Measurements from ENCODE around the gene KCNJ14.
A peak's percentile ranks its signal among the peaks of the same experiment; 100 is the strongest.

KCNJ14 gene

DNA sequence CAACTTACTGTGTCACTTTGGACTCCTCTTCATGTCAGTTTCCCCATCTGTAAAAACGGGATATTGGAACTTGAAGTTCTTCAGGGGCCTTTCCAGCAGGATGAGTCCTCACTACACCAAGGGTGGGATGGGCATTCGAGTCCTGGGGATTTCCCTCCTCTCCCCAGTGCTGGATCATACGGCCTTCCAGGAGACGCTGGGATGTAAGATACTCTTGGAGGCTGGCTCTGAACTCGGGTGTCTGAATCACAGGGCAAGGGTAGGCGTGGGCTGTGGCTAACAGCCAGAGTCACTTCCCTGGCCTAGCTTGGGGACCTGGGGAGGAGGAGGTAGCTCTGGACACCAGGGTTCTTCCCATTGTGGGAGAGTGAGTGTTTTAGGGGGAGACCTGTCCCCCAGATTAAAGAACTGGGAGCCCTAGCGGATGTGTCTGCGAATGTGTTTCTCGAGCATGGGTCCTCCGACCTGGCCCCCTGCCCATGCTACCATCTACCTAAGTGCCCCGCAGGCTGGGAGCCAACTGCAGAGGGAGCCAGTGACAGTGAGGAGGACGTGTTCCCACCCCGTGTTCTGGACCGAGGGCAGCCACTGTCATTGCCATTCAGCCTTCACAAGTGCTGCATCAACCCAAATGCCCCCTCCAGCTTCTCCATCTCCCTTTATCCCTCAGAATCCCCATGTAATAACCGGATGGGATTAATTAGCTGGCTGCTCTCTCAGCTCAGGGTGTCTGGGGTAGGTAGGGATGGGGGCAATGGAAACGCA, 11.4 kb downstream of the KCNJ14 start:
- ATAC-seq: no peak
- TF ChIP-seq ZFP30 (CRISPR knock-in tag; IDR thresholded peaks at IDR 0.05): no peak
- TF ChIP-seq TCF4 (CRISPR knock-in tag; IDR thresholded peaks at IDR 0.05; ENCODE audit: borderline replicate concordance): no peak
- no peak for TF ChIP-seq PPARA (CRISPR knock-in tag; IDR thresholded peaks at IDR 0.05; ENCODE audit: borderline replicate concordance)
- no peak for TF ChIP-seq TSHZ2 (CRISPR knock-in tag; IDR thresholded peaks at IDR 0.05)
- TF ChIP-seq ZC3H10 (CRISPR knock-in tag; IDR thresholded peaks at IDR 0.05): no peak
- TF ChIP-seq, protein P1, sequence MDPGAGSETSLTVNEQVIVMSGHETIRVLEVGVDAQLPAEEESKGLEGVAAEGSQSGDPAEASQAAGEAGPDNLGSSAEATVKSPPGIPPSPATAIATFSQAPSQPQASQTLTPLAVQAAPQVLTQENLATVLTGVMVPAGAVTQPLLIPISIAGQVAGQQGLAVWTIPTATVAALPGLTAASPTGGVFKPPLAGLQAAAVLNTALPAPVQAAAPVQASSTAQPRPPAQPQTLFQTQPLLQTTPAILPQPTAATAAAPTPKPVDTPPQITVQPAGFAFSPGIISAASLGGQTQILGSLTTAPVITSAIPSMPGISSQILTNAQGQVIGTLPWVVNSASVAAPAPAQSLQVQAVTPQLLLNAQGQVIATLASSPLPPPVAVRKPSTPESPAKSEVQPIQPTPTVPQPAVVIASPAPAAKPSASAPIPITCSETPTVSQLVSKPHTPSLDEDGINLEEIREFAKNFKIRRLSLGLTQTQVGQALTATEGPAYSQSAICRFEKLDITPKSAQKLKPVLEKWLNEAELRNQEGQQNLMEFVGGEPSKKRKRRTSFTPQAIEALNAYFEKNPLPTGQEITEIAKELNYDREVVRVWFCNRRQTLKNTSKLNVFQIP (CRISPR knock-in tag; IDR thresholded peaks at IDR 0.05; ENCODE audit: borderline replicate concordance, low read depth): no peak
- no peak for TF ChIP-seq ZNF8 (CRISPR knock-in tag; IDR thresholded peaks at IDR 0.05)
- no peak for TF ChIP-seq OSR1 (CRISPR knock-in tag; IDR thresholded peaks at IDR 0.05)
- TF ChIP-seq GLIS3 (CRISPR knock-in tag; IDR thresholded peaks at IDR 0.05): no peak
- no peak for TF ChIP-seq SNAI2 (CRISPR knock-in tag; IDR thresholded peaks at IDR 0.05)
- no peak for TF ChIP-seq ESRRG (CRISPR knock-in tag; IDR thresholded peaks at IDR 0.05)
- TF ChIP-seq ZNF70 (CRISPR knock-in tag; IDR thresholded peaks at IDR 0.05): no peak
- no peak for TF ChIP-seq CREB5 (CRISPR knock-in tag; IDR thresholded peaks at IDR 0.05; ENCODE audit: low read depth)
- TF ChIP-seq BACH2 (CRISPR knock-in tag; IDR thresholded peaks at IDR 0.05; ENCODE audit: borderline replicate concordance): no peak
- TF ChIP-seq PATZ1 (CRISPR knock-in tag; IDR thresholded peaks at IDR 0.05; ENCODE audit: borderline replicate concordance): no peak

GRCh38 chr19:48468772-48469288, 13.5 kb downstream of the KCNJ14 start:
- TF ChIP-seq RARB (CRISPR knock-in tag; IDR thresholded peaks at IDR 0.05) (no peak), ESRRG (CRISPR knock-in tag; IDR thresholded peaks at IDR 0.05) (no peak), PPARA (CRISPR knock-in tag; IDR thresholded peaks at IDR 0.05; ENCODE audit: borderline replicate concordance) (no peak), CSDC2 (CRISPR knock-in tag; IDR thresholded peaks at IDR 0.05) (no peak)
- TF ChIP-seq, protein P2, sequence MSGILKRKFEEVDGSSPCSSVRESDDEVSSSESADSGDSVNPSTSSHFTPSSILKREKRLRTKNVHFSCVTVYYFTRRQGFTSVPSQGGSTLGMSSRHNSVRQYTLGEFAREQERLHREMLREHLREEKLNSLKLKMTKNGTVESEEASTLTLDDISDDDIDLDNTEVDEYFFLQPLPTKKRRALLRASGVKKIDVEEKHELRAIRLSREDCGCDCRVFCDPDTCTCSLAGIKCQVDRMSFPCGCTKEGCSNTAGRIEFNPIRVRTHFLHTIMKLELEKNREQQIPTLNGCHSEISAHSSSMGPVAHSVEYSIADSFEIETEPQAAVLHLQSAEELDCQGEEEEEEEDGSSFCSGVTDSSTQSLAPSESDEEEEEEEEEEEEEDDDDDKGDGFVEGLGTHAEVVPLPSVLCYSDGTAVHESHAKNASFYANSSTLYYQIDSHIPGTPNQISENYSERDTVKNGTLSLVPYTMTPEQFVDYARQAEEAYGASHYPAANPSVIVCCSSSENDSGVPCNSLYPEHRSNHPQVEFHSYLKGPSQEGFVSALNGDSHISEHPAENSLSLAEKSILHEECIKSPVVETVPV (CRISPR knock-in tag; IDR thresholded peaks at IDR 0.05): no peak
- ATAC-seq: peak; percentile 95

DNA sequence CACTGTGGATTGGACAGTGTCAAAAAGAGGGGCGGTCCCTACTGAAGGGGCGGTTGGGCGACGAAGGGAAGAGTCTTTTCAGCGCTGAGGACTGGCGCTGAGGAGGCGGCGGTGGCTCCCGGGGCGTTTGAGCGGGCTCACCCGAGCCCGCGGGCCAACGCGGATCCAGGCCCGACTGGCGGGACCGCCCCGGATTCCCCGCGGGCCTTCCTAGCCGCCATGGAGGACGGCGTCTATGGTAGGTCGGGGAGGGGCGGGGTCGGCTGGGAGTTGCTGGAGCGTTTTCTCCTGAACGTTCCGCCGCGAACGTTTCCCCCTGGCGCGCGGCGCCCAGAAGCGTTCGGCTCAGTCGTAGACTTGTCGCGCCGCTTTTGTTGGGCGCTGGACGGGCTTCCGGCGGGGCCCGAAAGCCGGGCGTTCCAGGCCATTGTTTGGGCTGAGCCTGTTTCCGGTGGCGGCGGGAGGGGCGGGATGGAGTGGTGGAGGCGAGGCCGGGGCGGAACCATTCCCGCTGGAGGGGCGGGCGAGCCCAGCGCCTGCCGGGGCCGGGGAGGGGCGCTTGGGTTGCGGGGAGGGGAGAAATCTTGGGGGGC, 14.0 kb downstream of the KCNJ14 start, which contains the start of gene CYTH2:
Gene CYTH2, plus strand, starts transcription at position 81 of the 593 bp plus-strand sequence. Its CDS starts 139 bp downstream, at position 220.
- TF ChIP-seq ZFP3 (CRISPR knock-in tag; IDR thresholded peaks at IDR 0.05) (0 out of 2 replicates have a peak, but pooled peaks have one; percentile 68), SNAI2 (CRISPR knock-in tag; IDR thresholded peaks at IDR 0.05) (no peak), ESRRG (CRISPR knock-in tag; IDR thresholded peaks at IDR 0.05) (0 out of 2 replicates have a peak, but pooled peaks have one; percentile 12), TCF4 (CRISPR knock-in tag; IDR thresholded peaks at IDR 0.05; ENCODE audit: borderline replicate concordance) (0 out of 2 replicates have a peak, but pooled peaks have one; percentile 11), GLIS3 (CRISPR knock-in tag; IDR thresholded peaks at IDR 0.05) (0 out of 2 replicates have a peak, but pooled peaks have one; percentile 60)
- TF ChIP-seq, protein P1 (CRISPR knock-in tag; IDR thresholded peaks at IDR 0.05; ENCODE audit: borderline replicate concordance, low read depth): peak; percentile 70; the same call in 1 of the 2 replicates
- peak; percentile 82 for ATAC-seq
